Mesenchymal stem cell (in vitro differentiated cells and primary cell): ENCODE measurements around the gene NPPC.
"Not testable (repeated sequence)": the region's sequence is repeated elsewhere in the genome, so short reads cannot be mapped to it uniquely, and the experiment has no call there.

Experiments used
- DNase-seq: peaks from one replicate; pipeline ENCODE4 v3.0.0-alpha.2; 2013
- H2AFZ ChIP-seq: one replicate; pipeline ENCODE4 v1.6.1; 2013; ENCODE audit warnings: low read depth, mild to moderate bottlenecking, control low read depth, inconsistent platforms, low read length, moderate library complexity
- H2AK5ac ChIP-seq: 2 replicates; pipeline ENCODE4 v1.6.1; 2013; ENCODE audit warnings: low read length, moderate library complexity, mild to moderate bottlenecking, inconsistent platforms; ENCODE audit not compliant: severe bottlenecking
- H2BK120ac ChIP-seq: one replicate; pipeline ENCODE4 v1.6.1; 2013; ENCODE audit warnings: low read depth, mild to moderate bottlenecking, inconsistent platforms, low read length, moderate library complexity
- H2BK12ac ChIP-seq, 2 experiments: one replicate each; pipeline ENCODE4 v1.6.1; 2013; ENCODE audit warnings: inconsistent platforms in 2 of 2, low read length in 2 of 2, mild to moderate bottlenecking in 2 of 2, moderate library complexity in 2 of 2, control low read depth in 1 of 2
- H2BK15ac ChIP-seq: one replicate; pipeline ENCODE4 v1.6.1; 2013; ENCODE audit warnings: mild to moderate bottlenecking, low read depth, inconsistent platforms; ENCODE audit not compliant: poor library complexity, severe bottlenecking
- H2BK5ac ChIP-seq: 2 replicates; pipeline ENCODE4 v1.6.1; 2013; ENCODE audit warnings: low read depth, mild to moderate bottlenecking, low read length, control low read depth, inconsistent platforms; ENCODE audit not compliant: poor library complexity, severe bottlenecking
- H3K14ac ChIP-seq, 2 experiments: one replicate each; pipeline ENCODE4 v1.6.1; 2013; ENCODE audit warnings: inconsistent platforms in 2 of 2, low read length in 2 of 2, control low read depth in 1 of 2, mild to moderate bottlenecking in 1 of 2, moderate library complexity in 1 of 2
- H3K18ac ChIP-seq, 2 experiments: one replicate each; pipeline ENCODE4 v1.6.1; 2013; ENCODE audit warnings: inconsistent platforms in 2 of 2, low read length in 2 of 2, control low read depth in 1 of 2, low read depth in 1 of 2, mild to moderate bottlenecking in 1 of 2
- H3K23ac ChIP-seq, 2 experiments: one replicate each; pipeline ENCODE4 v1.6.1; 2013; ENCODE audit warnings: inconsistent platforms in 2 of 2, low read length in 2 of 2, mild to moderate bottlenecking in 2 of 2, moderate library complexity in 2 of 2, control low read depth in 1 of 2
- H3K27ac ChIP-seq: 2 replicates; pipeline ENCODE4 v1.5.1; 2013; ENCODE audit warnings: mild to moderate bottlenecking, moderate library complexity, low read length, control low read depth, inconsistent platforms; ENCODE audit not compliant: poor library complexity, severe bottlenecking
- H3K27me3 ChIP-seq, 2 experiments: 2 replicates each; pipeline versions ENCODE4 v1.6.1 to v1.7.0; 2013; ENCODE audit warnings: low read length in 2 of 2, mild to moderate bottlenecking in 2 of 2, moderate library complexity in 2 of 2, control low read depth in 1 of 2, inconsistent platforms in 1 of 2; ENCODE audit not compliant: control insufficient read depth in 1 of 2, insufficient read depth in 1 of 2
- H3K36me3 ChIP-seq, 2 experiments: 2 replicates each; pipeline versions ENCODE4 v1.6.1 to v1.7.0; 2013; ENCODE audit warnings: low read length in 2 of 2, control low read depth in 1 of 2, inconsistent platforms in 1 of 2, low read depth in 1 of 2, mild to moderate bottlenecking in 1 of 2; ENCODE audit not compliant: insufficient read depth in 2 of 2, control insufficient read depth in 1 of 2
- H3K4ac ChIP-seq, 2 experiments: one replicate each; pipeline ENCODE4 v1.6.1; 2013; ENCODE audit warnings: inconsistent platforms in 2 of 2, low read length in 2 of 2, mild to moderate bottlenecking in 2 of 2, moderate library complexity in 2 of 2, control low read depth in 1 of 2, low read depth in 1 of 2
- H3K4me1 ChIP-seq: 2 replicates; pipeline ENCODE4 v1.6.1; 2013; ENCODE audit warnings: low read depth, low read length, control low read depth; ENCODE audit not compliant: control insufficient read depth, insufficient read depth
- H3K4me2 ChIP-seq: 2 replicates; pipeline ENCODE4 v1.6.1; 2013; ENCODE audit warnings: low read length, mild to moderate bottlenecking, inconsistent platforms; ENCODE audit not compliant: poor library complexity, severe bottlenecking
- H3K4me3 ChIP-seq, 2 experiments: 2 replicates each; pipeline versions ENCODE4 v1.5.1 to v1.7.0; 2013; ENCODE audit warnings: low read length in 2 of 2, mild to moderate bottlenecking in 2 of 2, control low read depth in 1 of 2, low read depth in 1 of 2; ENCODE audit not compliant: insufficient read depth in 1 of 2
- H3K79me1 ChIP-seq: replicated peaks from 2 replicates; pipeline ENCODE4 v1.6.1; 2013; ENCODE audit warnings: mild to moderate bottlenecking, control low read depth, low read length, inconsistent platforms; ENCODE audit not compliant: poor library complexity, severe bottlenecking
- H3K9ac ChIP-seq: 2 replicates; pipeline ENCODE4 v1.7.0; 2013; ENCODE audit warnings: mild to moderate bottlenecking, low read length, moderate library complexity
- H3K9me3 ChIP-seq: 2 replicates; pipeline ENCODE4 v1.7.0; 2013; ENCODE audit warnings: mild to moderate bottlenecking, low read length; ENCODE audit not compliant: control insufficient read depth
- H4K8ac ChIP-seq: one replicate; pipeline ENCODE4 v1.6.1; 2013; ENCODE audit warnings: inconsistent platforms, mild to moderate bottlenecking, low read length, moderate library complexity
- H4K91ac ChIP-seq: one replicate; pipeline ENCODE4 v1.6.1; 2013; ENCODE audit warnings: mild to moderate bottlenecking, low read length, inconsistent platforms
- WGBS: methylation state at CpG from one replicate; pipeline ENCODE4 v1.1.7; 2013; ENCODE audit warnings: mixed read lengths; 5-methylcytosine and 5-hydroxymethylcytosine counted together

NPPC gene

DNA sequence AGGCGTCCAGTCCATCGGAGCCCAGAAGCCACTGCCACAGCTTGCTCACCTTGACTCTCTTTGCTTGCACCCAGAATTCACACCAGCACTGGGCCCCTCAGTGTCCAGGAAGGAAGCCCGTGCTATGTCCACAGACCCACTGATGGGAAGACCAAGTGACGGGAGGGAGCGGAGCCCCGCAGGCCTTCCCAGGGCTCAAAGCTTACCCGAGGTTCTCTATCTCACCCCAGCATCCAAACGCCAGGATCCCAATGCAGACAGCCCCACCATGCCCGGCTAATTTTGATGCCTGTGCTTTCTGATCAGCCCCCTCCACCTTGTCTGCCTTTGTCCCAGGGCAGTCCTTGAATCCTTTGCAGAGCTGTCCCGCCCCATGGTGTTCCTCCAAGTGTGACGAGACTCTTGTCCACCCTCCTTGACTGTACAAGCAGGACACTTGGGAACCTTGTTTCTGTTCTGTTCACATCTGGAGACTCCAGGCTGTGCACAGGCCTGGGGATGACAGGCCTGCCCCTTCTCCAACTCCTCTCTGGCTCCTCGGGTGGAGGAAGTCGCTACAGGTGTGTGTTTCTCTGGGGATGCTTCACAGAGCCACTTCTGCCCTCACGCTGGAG is 12.0 kb downstream of the NPPC start:
- no peaks in the 10 kb centered on the region for H3K36me3 ChIP-seq
- no peak overlapping the region for H2BK12ac ChIP-seq
- H3K4me2 ChIP-seq = no peak overlapping the region
- no peaks in the 10 kb centered on the region for H3K4me1 ChIP-seq
- H3K14ac ChIP-seq = no peak overlapping the region
- no peak overlapping the region for H3K4me3 ChIP-seq
- no peak overlapping the region for H2AFZ ChIP-seq
- H3K9ac ChIP-seq = no peak overlapping the region
- H3K18ac ChIP-seq = no peak overlapping the region
- no peak overlapping the region for H3K4ac ChIP-seq
- 90% methylated on average over 14 of the region's 14 CpGs for WGBS
- no peak overlapping the region for H4K91ac ChIP-seq
- peaks cover 29 to 72% of the 10 kb centered on the region in 2 experiments for H3K27me3 ChIP-seq
- no peak overlapping the region for H2BK15ac ChIP-seq
- no peaks in the 10 kb centered on the region for H3K79me1 ChIP-seq
- no peak overlapping the region for H3K23ac ChIP-seq
- no peak overlapping the region for H2BK120ac ChIP-seq
- H3K27ac ChIP-seq = no peak overlapping the region
- H2BK5ac ChIP-seq = no peak overlapping the region
- H2AK5ac ChIP-seq = no peak overlapping the region
- no peaks in the 10 kb centered on the region for H3K9me3 ChIP-seq
- no peak for DNase-seq
- H4K8ac ChIP-seq = no peak overlapping the region

DNA sequence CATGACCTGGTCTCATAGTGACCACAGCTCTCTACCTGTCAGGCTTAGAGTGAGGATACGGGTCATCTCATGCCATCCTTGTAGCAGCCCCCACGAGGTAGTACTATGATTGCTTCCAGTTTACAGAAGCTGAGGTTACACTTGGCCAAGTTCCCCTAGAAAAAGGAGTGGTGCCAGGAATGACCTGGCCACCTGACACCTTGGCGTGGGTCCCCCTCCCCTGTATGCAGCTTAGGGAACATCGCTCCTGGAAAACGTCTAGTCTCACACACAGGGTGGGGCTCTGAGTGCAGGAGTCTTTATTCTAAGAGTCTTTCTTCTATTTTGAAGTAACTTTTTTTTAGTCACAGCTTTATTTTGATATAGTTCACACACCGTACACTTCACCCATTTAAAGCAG is 14.8 kb downstream of the NPPC start:
- Histone ChIP-seq H3K4me1 (no peaks in the 10 kb centered on the region), H3K27me3 (peaks cover 21 to 58% of the 10 kb centered on the region in 2 experiments), H2AFZ (no peak overlapping the region), H3K18ac (no peak overlapping the region), H4K8ac (no peak overlapping the region), H3K4me2 (no peak overlapping the region), H3K23ac (no peak overlapping the region), H3K14ac (no peak overlapping the region), H3K27ac (no peak overlapping the region), H2AK5ac (no peak overlapping the region), H3K9ac (no peak overlapping the region), H3K9me3 (no peaks in the 10 kb centered on the region), H3K79me1 (no peaks in the 10 kb centered on the region), H2BK120ac (no peak overlapping the region), H4K91ac (no peak overlapping the region), H2BK15ac (no peak overlapping the region), H3K4me3 (no peak overlapping the region), H3K36me3 (no peaks in the 10 kb centered on the region), H3K4ac (no peak overlapping the region), H2BK12ac (no peak overlapping the region), H2BK5ac (no peak overlapping the region)
- 60% methylated on average over 3 of the region's 6 CpGs for WGBS
- DNase-seq = no peak

DNA sequence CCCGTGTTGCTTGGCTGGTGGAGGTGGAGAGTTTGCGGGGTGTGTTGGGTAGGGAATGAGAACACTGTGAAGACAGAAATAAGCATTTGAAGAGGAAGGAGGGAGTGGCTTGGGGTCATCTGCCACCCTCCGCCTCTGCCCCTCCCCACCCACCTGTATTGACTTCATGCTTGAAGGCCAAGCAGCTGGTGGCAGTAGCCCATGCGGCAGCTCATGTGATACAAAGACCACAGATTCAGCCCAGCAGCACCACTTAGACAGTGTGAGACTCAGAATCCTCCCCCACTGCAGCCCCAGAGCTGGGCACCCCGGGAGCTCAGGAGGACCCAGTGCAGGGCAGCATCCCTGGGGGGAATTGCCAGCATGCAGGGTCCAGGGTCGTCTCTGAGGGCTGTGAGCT is 15.4 kb downstream of the NPPC start:
- no peak overlapping the region for H3K4ac ChIP-seq
- H2AK5ac ChIP-seq = no peak overlapping the region
- DNase-seq = no peak
- H3K9ac ChIP-seq = no peak overlapping the region
- no peak overlapping the region for H3K18ac ChIP-seq
- H2BK120ac ChIP-seq = no peak overlapping the region
- H3K27ac ChIP-seq = no peak overlapping the region
- H4K91ac ChIP-seq = no peak overlapping the region
- no peak overlapping the region for H2BK12ac ChIP-seq
- H2BK15ac ChIP-seq = no peak overlapping the region
- H3K79me1 ChIP-seq = no peaks in the 10 kb centered on the region
- no peak overlapping the region for H3K14ac ChIP-seq
- no peak overlapping the region for H4K8ac ChIP-seq
- H3K4me1 ChIP-seq = no peaks in the 10 kb centered on the region
- H3K4me2 ChIP-seq = no peak overlapping the region
- no peak overlapping the region for H3K4me3 ChIP-seq
- no peak overlapping the region for H3K23ac ChIP-seq
- no peaks in the 10 kb centered on the region for H3K36me3 ChIP-seq
- H2AFZ ChIP-seq = no peak overlapping the region
- 71% methylated on average over 5 of the region's 6 CpGs for WGBS
- H3K9me3 ChIP-seq = no peaks in the 10 kb centered on the region
- H3K27me3 ChIP-seq = peaks cover 21 to 56% of the 10 kb centered on the region in 2 experiments
- no peak overlapping the region for H2BK5ac ChIP-seq

DNA sequence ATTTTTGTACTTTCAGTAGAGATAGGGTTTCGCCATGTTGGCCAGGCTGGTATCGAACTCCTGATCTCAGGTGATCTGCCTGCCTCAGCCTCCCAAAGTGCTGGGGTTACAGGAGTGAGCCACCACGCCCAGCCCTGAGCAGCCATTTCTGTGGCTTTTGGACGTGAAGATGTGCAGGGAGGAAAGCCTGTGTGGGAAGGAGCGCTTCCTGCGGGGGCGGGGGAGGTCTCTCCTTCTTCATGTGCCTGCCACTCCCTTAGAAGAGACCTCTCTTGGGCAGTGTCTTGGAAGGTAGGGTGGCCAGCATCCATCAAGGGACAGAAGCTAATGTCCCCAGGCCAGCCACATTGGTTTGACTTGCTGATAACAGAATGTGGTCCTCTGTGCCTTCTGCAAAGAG is 16.0 kb downstream of the NPPC start:
- not testable (repeated sequence) for H3K23ac ChIP-seq, H2BK15ac ChIP-seq, H2BK12ac ChIP-seq, H3K14ac ChIP-seq, H3K9ac ChIP-seq, H3K4ac ChIP-seq, H2AK5ac ChIP-seq, H3K4me3 ChIP-seq, H3K9me3 ChIP-seq, DNase-seq, H3K79me1 ChIP-seq, H2BK5ac ChIP-seq, H3K27ac ChIP-seq, H3K4me1 ChIP-seq, H2BK120ac ChIP-seq, H3K4me2 ChIP-seq, H3K36me3 ChIP-seq, H3K18ac ChIP-seq, H4K8ac ChIP-seq, H2AFZ ChIP-seq, H4K91ac ChIP-seq
- H3K27me3 ChIP-seq = peaks cover 21 to 51% of the 10 kb centered on the region in 2 experiments
- 85% methylated on average over 4 of the region's 7 CpGs for WGBS
